Ascending aorta (tissue), 2 donors: ENCODE measurements around the gene MUC6. TPM values are rescaled to one million over a fixed set of nuclear protein-coding genes. Genes with fewer than 3 reads are reported as not detected.

Source experiments
- DNase-seq, 2 donors: peaks; one replicate each; pipeline ENCODE4 v3.0.0-alpha.2; 2019; ENCODE audit warnings: low spot score in 2 of 2
- H3K27ac ChIP-seq, 2 donors: fragments of 200-600 bp; sonication (generic); one replicate each; pipeline ENCODE4 v1.5.1; 2016 to 2017; ENCODE audit warnings: mild to moderate bottlenecking in 1 of 2
- H3K27me3 ChIP-seq: fragments of 200-600 bp; sonication (generic); one replicate; pipeline ENCODE4 v1.5.1; 2017
- H3K36me3 ChIP-seq, 2 donors: fragments of 200-600 bp; sonication (generic); one replicate each; pipeline ENCODE4 v1.5.1; 2016
- H3K4me1 ChIP-seq, 2 donors: fragments of 200-600 bp; sonication (generic); one replicate each; pipeline ENCODE4 v1.5.1; 2016 to 2017; ENCODE audit warnings: mild to moderate bottlenecking in 1 of 2
- H3K4me3 ChIP-seq, 2 donors: fragments of 200-600 bp; sonication (generic); one replicate each; pipeline ENCODE4 v1.5.1; 2016 to 2017; ENCODE audit warnings: mild to moderate bottlenecking in 1 of 2
- H3K9me3 ChIP-seq, 2 donors: fragments of 200-600 bp; sonication (generic); one replicate each; pipeline ENCODE4 v1.5.1; 2016
- CTCF ChIP-seq, 3 experiments: fragments of 200-600 bp in 2 of 3; fragments of 450-650 bp in 1 of 3; sonication (generic) in 2 of 3; IDR thresholded peaks; one replicate each; pipeline ENCODE4 v1.5.1; 2016 to 2019; ENCODE audit warnings: antibody characterized with exemption in 3 of 3, mild to moderate bottlenecking in 1 of 3, moderate library complexity in 1 of 3
- intact Hi-C: fragments of 100-400 bp; cut with DNase I; formaldehyde crosslinking; loops from one replicate; pipeline ENCODE4 v1.15.1; 2023
- total RNA-seq: library from RNA; depleted of rRNA; stranded (reverse); fragments of >200 nt; gene quantifications from one replicate; pipeline ENCODE4 v1.1.0, GENCODE V29; 2016

MUC6 gene
- total RNA-seq, 1 donor from 2014 or later, result not detected

GRCh38 chr11:1012740-1013630 is 23.5 kb downstream of the MUC6 start:
- H3K36me3 ChIP-seq, result peaks cover 52 to 53% of the 10 kb centered on the region in 2 donors
- no peak for DNase-seq
- H3K27ac ChIP-seq, result no peak overlapping the region
- TF ChIP-seq CTCF (IDR thresholded peaks at IDR 0.05), result no peak
- no peak overlapping the region for H3K4me3 ChIP-seq
- H3K4me1 ChIP-seq, result no peaks in the 10 kb centered on the region
- intact Hi-C loops, result no loop called here
- H3K27me3 ChIP-seq, result no peaks in the 10 kb centered on the region
- H3K9me3 ChIP-seq, result no peaks in the 10 kb centered on the region

- peaks cover 55 to 60% of the 10 kb centered on the region in 2 donors for H3K36me3 ChIP-seq
- DNase-seq, result no peak
- intact Hi-C loops, result no loop called here
Observed at GRCh38 chr11:1012291-1012690, 24.2 kb downstream of the MUC6 start.

GRCh38 chr11:1011320-1011698 is 25.2 kb downstream of the MUC6 start:
- TF ChIP-seq CTCF (IDR thresholded peaks at IDR 0.05), result no peak
- peaks cover 55 to 70% of the 10 kb centered on the region in 2 donors for H3K36me3 ChIP-seq
- H3K4me3 ChIP-seq, result no peak overlapping the region

More at GRCh38 chr11:1012291-1012690, 24.2 kb downstream of the MUC6 start:
- H3K4me3 ChIP-seq, result no peak overlapping the region
- no peaks in the 10 kb centered on the region for H3K27me3 ChIP-seq
- TF ChIP-seq CTCF (IDR thresholded peaks at IDR 0.05), result no peak
- H3K27ac ChIP-seq, result no peak overlapping the region
- H3K9me3 ChIP-seq, result no peaks in the 10 kb centered on the region
- no peaks in the 10 kb centered on the region for H3K4me1 ChIP-seq

GRCh38 chr11:1010551-1011319 is 25.8 kb downstream of the MUC6 start:
- H3K4me1 ChIP-seq, result no peaks in the 10 kb centered on the region
- DNase-seq, result no peak
- no peaks in the 10 kb centered on the region for H3K9me3 ChIP-seq
- no peak overlapping the region for H3K27ac ChIP-seq
- H3K4me3 ChIP-seq, result no peak overlapping the region
- no peaks in the 10 kb centered on the region for H3K27me3 ChIP-seq
- peaks cover 59 to 75% of the 10 kb centered on the region in 2 donors for H3K36me3 ChIP-seq
- intact Hi-C loops, result no loop called here
- TF ChIP-seq CTCF (IDR thresholded peaks at IDR 0.05), result no peak

More at GRCh38 chr11:1011320-1011698, 25.2 kb downstream of the MUC6 start:
- Histone ChIP-seq H3K9me3 (no peaks in the 10 kb centered on the region), H3K4me1 (no peaks in the 10 kb centered on the region), H3K27ac (no peak overlapping the region), H3K27me3 (no peaks in the 10 kb centered on the region)
- intact Hi-C loops, result no loop called here
- no peak for DNase-seq

- TF ChIP-seq CTCF (IDR thresholded peaks at IDR 0.05), result no peak
- H3K27ac ChIP-seq, result no peak overlapping the region
- H3K9me3 ChIP-seq, result no peaks in the 10 kb centered on the region
- H3K4me3 ChIP-seq, result no peak overlapping the region
- no peaks in the 10 kb centered on the region for H3K4me1 ChIP-seq
- peaks cover 66 to 82% of the 10 kb centered on the region in 2 donors for H3K36me3 ChIP-seq
- DNase-seq, result no peak
- H3K27me3 ChIP-seq, result no peaks in the 10 kb centered on the region
- intact Hi-C loops, result no loop called here
Observed at GRCh38 chr11:1009991-1010390, 26.5 kb downstream of the MUC6 start.
